C4-2B (cell line): ENCODE results near the gene COQ5.

Source experiments
- ZFX ChIP-seq: fragments of 450-650 bp; IDR thresholded peaks from 2 replicates; pipeline ENCODE4 v1.6.1; 2017
- TF ChIP-seq, protein P1 (sequence below): fragments of 450-650 bp; conservative IDR thresholded peaks from 2 replicates; pipeline ENCODE4 v1.5.1; 2017; ENCODE audit warnings: mild to moderate bottlenecking

DNA sequence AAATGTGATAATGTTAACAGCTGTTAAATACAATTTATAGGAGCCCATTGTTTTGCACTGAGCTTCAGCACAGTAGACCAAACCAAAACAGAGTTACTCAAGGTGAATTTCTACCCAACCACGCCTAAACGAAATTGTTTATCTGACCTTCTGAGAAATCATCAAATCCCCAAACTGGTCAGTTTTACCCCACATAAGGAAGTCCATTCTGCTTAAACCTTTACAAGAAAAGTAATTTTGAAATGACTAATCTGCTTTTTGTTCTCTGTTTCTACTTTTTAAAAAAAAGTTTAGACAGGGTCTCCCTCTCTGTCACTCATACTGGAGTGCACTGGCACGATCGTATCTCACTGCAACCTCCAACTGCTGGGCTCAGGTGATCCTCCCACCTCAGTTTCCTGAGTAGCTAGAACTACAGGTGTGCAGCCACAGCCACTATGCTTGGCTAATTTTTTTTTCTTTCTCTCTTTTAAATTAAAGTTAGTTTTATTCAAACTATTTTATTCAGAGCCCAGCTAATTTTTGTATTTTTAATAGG, 3.8 kb upstream of the COQ5 start:
- TF ChIP-seq, protein P1, sequence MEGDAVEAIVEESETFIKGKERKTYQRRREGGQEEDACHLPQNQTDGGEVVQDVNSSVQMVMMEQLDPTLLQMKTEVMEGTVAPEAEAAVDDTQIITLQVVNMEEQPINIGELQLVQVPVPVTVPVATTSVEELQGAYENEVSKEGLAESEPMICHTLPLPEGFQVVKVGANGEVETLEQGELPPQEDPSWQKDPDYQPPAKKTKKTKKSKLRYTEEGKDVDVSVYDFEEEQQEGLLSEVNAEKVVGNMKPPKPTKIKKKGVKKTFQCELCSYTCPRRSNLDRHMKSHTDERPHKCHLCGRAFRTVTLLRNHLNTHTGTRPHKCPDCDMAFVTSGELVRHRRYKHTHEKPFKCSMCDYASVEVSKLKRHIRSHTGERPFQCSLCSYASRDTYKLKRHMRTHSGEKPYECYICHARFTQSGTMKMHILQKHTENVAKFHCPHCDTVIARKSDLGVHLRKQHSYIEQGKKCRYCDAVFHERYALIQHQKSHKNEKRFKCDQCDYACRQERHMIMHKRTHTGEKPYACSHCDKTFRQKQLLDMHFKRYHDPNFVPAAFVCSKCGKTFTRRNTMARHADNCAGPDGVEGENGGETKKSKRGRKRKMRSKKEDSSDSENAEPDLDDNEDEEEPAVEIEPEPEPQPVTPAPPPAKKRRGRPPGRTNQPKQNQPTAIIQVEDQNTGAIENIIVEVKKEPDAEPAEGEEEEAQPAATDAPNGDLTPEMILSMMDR: no peak
- TF ChIP-seq ZFX: no peak
